ENCODE data around the gene THAP5.
"Not testable (repeated sequence)": the region's sequence is repeated elsewhere in the genome, so short reads cannot be mapped to it uniquely, and the experiment has no call there.

GRCh38 chr7:108548141-108548896 is 21.2 kb downstream of the THAP5 start:
- not testable (repeated sequence) for TF ChIP-seq CTCF (IDR thresholded peaks at IDR 0.05; ENCODE audit: low read length); EZH2 (optimal IDR thresholded peaks at IDR 0.05; ENCODE audit: low read depth, low read length); EZH2phosphoT487 (IDR thresholded peaks at IDR 0.05; ENCODE audit: low read length)

Measured in MM.1S (cell line).